ENCODE measurements around the gene MSL3B.

MSL3B gene

GRCh38 chr2:233820774-233821105 lies 47.4 kb downstream of the MSL3B start:
- H3K4me2 ChIP-seq (ENCODE audit: insufficient read depth, low read length), result no peak overlapping the region
- H3K79me2 ChIP-seq (ENCODE audit: control insufficient read depth, insufficient read depth, low read length), result no peaks in the 10 kb centered on the region
- POLR2A ChIA-PET, result interaction anchor here (0.6 kb wide), 2 partner anchors 30 to 58 kb away, joined by 3 to 4 read pairs; no protein-coding TSS in a partner anchor
- FAIRE-seq, result no peak
- WGBS (ENCODE audit: insufficient coverage, low coverage, missing lambda C conversion rate), result 0% methylated on average over 6 of the region's 6 CpGs
- peaks cover 2 to 62% of the 10 kb centered on the region in 2 experiments; a peak in 3 of 5 replicates for H3K27me3 ChIP-seq (ENCODE audit: control insufficient read depth in 2 of 2, insufficient read depth in 2 of 2, low read length in 2 of 2)
- no peak for TF ChIP-seq ZNF224 (CRISPR knock-in tag; IDR thresholded peaks at IDR 0.05)
- TF ChIP-seq, protein P1, sequence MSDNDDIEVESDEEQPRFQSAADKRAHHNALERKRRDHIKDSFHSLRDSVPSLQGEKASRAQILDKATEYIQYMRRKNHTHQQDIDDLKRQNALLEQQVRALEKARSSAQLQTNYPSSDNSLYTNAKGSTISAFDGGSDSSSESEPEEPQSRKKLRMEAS (CRISPR knock-in tag; IDR thresholded peaks at IDR 0.05), result no peak
- no peak for TF ChIP-seq EP400 (IDR thresholded peaks at IDR 0.05)
- TF ChIP-seq, protein P2, sequence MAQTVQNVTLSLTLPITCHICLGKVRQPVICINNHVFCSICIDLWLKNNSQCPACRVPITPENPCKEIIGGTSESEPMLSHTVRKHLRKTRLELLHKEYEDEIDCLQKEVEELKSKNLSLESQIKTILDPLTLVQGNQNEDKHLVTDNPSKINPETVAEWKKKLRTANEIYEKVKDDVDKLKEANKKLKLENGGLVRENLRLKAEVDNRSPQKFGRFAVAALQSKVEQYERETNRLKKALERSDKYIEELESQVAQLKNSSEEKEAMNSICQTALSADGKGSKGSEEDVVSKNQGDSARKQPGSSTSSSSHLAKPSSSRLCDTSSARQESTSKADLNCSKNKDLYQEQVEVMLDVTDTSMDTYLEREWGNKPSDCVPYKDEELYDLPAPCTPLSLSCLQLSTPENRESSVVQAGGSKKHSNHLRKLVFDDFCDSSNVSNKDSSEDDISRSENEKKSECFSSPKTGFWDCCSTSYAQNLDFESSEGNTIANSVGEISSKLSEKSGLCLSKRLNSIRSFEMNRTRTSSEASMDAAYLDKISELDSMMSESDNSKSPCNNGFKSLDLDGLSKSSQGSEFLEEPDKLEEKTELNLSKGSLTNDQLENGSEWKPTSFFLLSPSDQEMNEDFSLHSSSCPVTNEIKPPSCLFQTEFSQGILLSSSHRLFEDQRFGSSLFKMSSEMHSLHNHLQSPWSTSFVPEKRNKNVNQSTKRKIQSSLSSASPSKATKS (CRISPR knock-in tag; IDR thresholded peaks at IDR 0.05), result no peak
- no peak for TF ChIP-seq NFE2 (IDR thresholded peaks at IDR 0.05; ENCODE audit: low read depth)
- TF ChIP-seq MYBL2 (IDR thresholded peaks at IDR 0.05; ENCODE audit: low read depth), result no peak
- no peak for TF ChIP-seq MYBL2 (CRISPR knock-in tag; IDR thresholded peaks at IDR 0.05; ENCODE audit: borderline replicate concordance)
- no peak for TF ChIP-seq ZSCAN29 (IDR thresholded peaks at IDR 0.05)
- TF ChIP-seq CCAR2 (IDR thresholded peaks at IDR 0.05; ENCODE audit: low read depth, low read length), result no peak
- no peak for TF ChIP-seq SP1 (CRISPR knock-in tag; IDR thresholded peaks at IDR 0.05)
- no peak for TF ChIP-seq KLF6 (CRISPR knock-in tag; IDR thresholded peaks at IDR 0.05; ENCODE audit: borderline replicate concordance)
- no peak for TF ChIP-seq ZNF253 (CRISPR knock-in tag; conservative IDR thresholded peaks at IDR 0.05)
- TF ChIP-seq, protein P3, sequence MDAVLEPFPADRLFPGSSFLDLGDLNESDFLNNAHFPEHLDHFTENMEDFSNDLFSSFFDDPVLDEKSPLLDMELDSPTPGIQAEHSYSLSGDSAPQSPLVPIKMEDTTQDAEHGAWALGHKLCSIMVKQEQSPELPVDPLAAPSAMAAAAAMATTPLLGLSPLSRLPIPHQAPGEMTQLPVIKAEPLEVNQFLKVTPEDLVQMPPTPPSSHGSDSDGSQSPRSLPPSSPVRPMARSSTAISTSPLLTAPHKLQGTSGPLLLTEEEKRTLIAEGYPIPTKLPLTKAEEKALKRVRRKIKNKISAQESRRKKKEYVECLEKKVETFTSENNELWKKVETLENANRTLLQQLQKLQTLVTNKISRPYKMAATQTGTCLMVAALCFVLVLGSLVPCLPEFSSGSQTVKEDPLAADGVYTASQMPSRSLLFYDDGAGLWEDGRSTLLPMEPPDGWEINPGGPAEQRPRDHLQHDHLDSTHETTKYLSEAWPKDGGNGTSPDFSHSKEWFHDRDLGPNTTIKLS (IDR thresholded peaks at IDR 0.05; ENCODE audit: borderline replicate concordance, low read depth), result no peak
- H2AFZ ChIP-seq (ENCODE audit: low read depth, low read length), result no peak overlapping the region
- DNase-seq (ENCODE audit: extremely low read depth in 1 of 4, low spot score in 3 of 4), result no peak
- no peak overlapping the region for H3K4me3 ChIP-seq
- intact Hi-C loops (cut with micrococcal nuclease), result no loop called here
- no peak overlapping the region for H3K9ac ChIP-seq (ENCODE audit: insufficient read depth in 1 of 2, low read depth in 2 of 2, low read length in 2 of 2)
- no peak overlapping the region for H3K27ac ChIP-seq (ENCODE audit: extremely low read depth, low read depth, low read length)
- H3K9me1 ChIP-seq (ENCODE audit: control insufficient read depth, insufficient read depth, low read length), result no peaks in the 10 kb centered on the region
- no TSS peak for BruUV-seq (replicated peaks)
- H4K20me1 ChIP-seq (replicated peaks; ENCODE audit: control insufficient read depth, insufficient read depth, low read length), result no peaks in the 10 kb centered on the region; the same call in 1 of the 2 replicates
- CTCF ChIA-PET (ENCODE audit: low intra/inter-chr PET ratio), result no interaction called here
- H3K36me3 ChIP-seq (ENCODE audit: control insufficient read depth, insufficient read depth, low read length), result no peaks in the 10 kb centered on the region
- in situ Hi-C loops (cut with MboI), result no loop called here
- H3K9me3 ChIP-seq (replicated peaks; ENCODE audit: control insufficient read depth, insufficient read depth, low read depth, low read length), result no peaks in the 10 kb centered on the region
- no peaks in the 10 kb centered on the region; a peak in 1 of 5 replicates for H3K4me1 ChIP-seq (replicated peaks in 1 of 2; ENCODE audit: control insufficient read depth in 2 of 2, insufficient read depth in 2 of 2, low read length in 2 of 2)
- ATAC-seq, result no peak

All from K562 (cell line).